Endothelial cell of umbilical vein (primary cell): Measurements from ENCODE around the gene ALKBH5. TPM values are rescaled to one million over a fixed set of nuclear protein-coding genes. Genes with fewer than 3 reads are reported as not detected.

Experiments used
- BruUV-seq: library from RNA; stranded (reverse); fragments of 400-500 nt; replicated peaks from 2 replicates; lab custom pipeline; 2021; lab: Mats Ljungman, UMichigan
- CTCF ChIA-PET: fragments of 300-600, 350-600 bp; sonication (Branson Sonifier 250); formaldehyde crosslinking; loops from one replicate; lab custom pipeline; 2021; ENCODE audit warnings: antibody characterized with exemption, inconsistent platforms; lab: Charles Lee
- POLR2A ChIA-PET: fragments of 300-600, 350-600 bp; sonication (Branson Sonifier 250); formaldehyde crosslinking; loops from one replicate; lab custom pipeline; 2021; ENCODE audit warnings: antibody characterized with exemption, inconsistent platforms; lab: Charles Lee
- DNase-seq: peaks from one replicate; pipeline ENCODE4 v3.0.0-alpha.2; 2011; ENCODE audit warnings: low read depth, low spot score
- FAIRE-seq: peaks from 2 replicates; lab custom pipeline; 2011; peaks lifted over from hg19 to GRCh38; lab: Jason Lieb, UNC
- H2AFZ ChIP-seq: 2 replicates; pipeline ENCODE4 v1.6.0; 2012; ENCODE audit warnings: low read depth, low read length, control low read depth, inconsistent platforms
- H3K27ac ChIP-seq: 2 replicates; pipeline ENCODE4 v1.5.1; 2011; ENCODE audit warnings: low read depth, mild to moderate bottlenecking, control low read depth, low read length, moderate library complexity; ENCODE audit not compliant: insufficient read depth
- H3K27me3 ChIP-seq, 2 experiments: 2 replicates each; pipeline versions ENCODE4 v1.6.0 to v1.6.1; 2011; ENCODE audit warnings: low read length in 2 of 2, mixed read lengths in 1 of 2; ENCODE audit not compliant: control insufficient read depth in 2 of 2, insufficient read depth in 2 of 2
- H3K36me3 ChIP-seq, 2 experiments: 2 replicates in 1 of 2; 3 replicates in 1 of 2; pipeline ENCODE4 v1.5.1; 2011; ENCODE audit warnings: low read length in 2 of 2, mild to moderate bottlenecking in 1 of 2, moderate library complexity in 1 of 2; ENCODE audit not compliant: control insufficient read depth in 2 of 2, insufficient read depth in 2 of 2; ENCODE audit errors: extremely low read depth in 1 of 2
- H3K4me1 ChIP-seq: 3 replicates; pipeline ENCODE4 v1.5.1; 2011; ENCODE audit warnings: mild to moderate bottlenecking, low read length; ENCODE audit not compliant: control insufficient read depth, insufficient read depth; ENCODE audit errors: extremely low read depth
- H3K4me2 ChIP-seq: 2 replicates; pipeline ENCODE4 v1.6.1; 2011; ENCODE audit warnings: low read length, control low read depth, mixed read lengths; ENCODE audit not compliant: insufficient read depth
- H3K4me3 ChIP-seq, 3 experiments: fragments of 200-600 bp in 1 of 3; sonication (generic), shearing (Covaris generic) in 1 of 3; replicated peaks in 1 of 3; 2 replicates each; pipeline ENCODE4 v1.5.1; 2011 to 2016; ENCODE audit warnings: control low read depth in 3 of 3, low read length in 3 of 3, mild to moderate bottlenecking in 2 of 3, inconsistent platforms in 1 of 3, low read depth in 1 of 3, moderate library complexity in 1 of 3; ENCODE audit not compliant: insufficient read depth in 1 of 3
- H3K79me2 ChIP-seq: 2 replicates; pipeline ENCODE4 v1.6.0; 2012; ENCODE audit warnings: low read length, inconsistent platforms; ENCODE audit not compliant: control insufficient read depth, insufficient read depth
- H3K9ac ChIP-seq: replicated peaks from 2 replicates; pipeline ENCODE3; 2011; ENCODE audit warnings: low read length, control low read depth; ENCODE audit not compliant: insufficient read depth; ENCODE audit errors: extremely low read depth
- H3K9me1 ChIP-seq: replicated peaks from 3 replicates; pipeline ENCODE4 v1.6.0; 2011; ENCODE audit warnings: mild to moderate bottlenecking, low read length; ENCODE audit not compliant: control insufficient read depth, insufficient read depth; ENCODE audit errors: extremely low read depth
- H3K9me3 ChIP-seq: replicated peaks from 2 replicates; pipeline ENCODE4 v1.5.1; 2012; ENCODE audit warnings: low read length, inconsistent platforms; ENCODE audit not compliant: control insufficient read depth, insufficient read depth
- H4K20me1 ChIP-seq: replicated peaks from 2 replicates; pipeline ENCODE3; 2011; ENCODE audit warnings: mild to moderate bottlenecking, low read length; ENCODE audit not compliant: control insufficient read depth, insufficient read depth; ENCODE audit errors: extremely low read depth
- EZH2 ChIP-seq: IDR thresholded peaks from 2 replicates; pipeline ENCODE4 v1.6.1; 2012; ENCODE audit warnings: borderline replicate concordance, low read depth, mild to moderate bottlenecking, moderate library complexity, low read length, inconsistent platforms; ENCODE audit not compliant: severe bottlenecking
- FOS ChIP-seq: IDR thresholded peaks from 2 replicates; pipeline ENCODE4 v1.6.1; 2011; ENCODE audit warnings: mild to moderate bottlenecking, low read length, moderate library complexity, borderline replicate concordance; ENCODE audit not compliant: insufficient read depth
- GATA2 ChIP-seq: IDR thresholded peaks from 2 replicates; pipeline ENCODE4 v1.7.0; 2011; ENCODE audit warnings: low read depth, mild to moderate bottlenecking, moderate library complexity, mixed read lengths, low read length; ENCODE audit not compliant: insufficient read length, insufficient read depth
- JUN ChIP-seq: IDR thresholded peaks from 2 replicates; pipeline ENCODE4 v1.6.1; 2011; ENCODE audit warnings: borderline replicate concordance, low read depth; ENCODE audit not compliant: insufficient read length, insufficient read depth
- MAX ChIP-seq: IDR thresholded peaks from 2 replicates; pipeline ENCODE4 v1.6.1; 2011; ENCODE audit not compliant: insufficient read depth, insufficient read length
- MYC ChIP-seq: IDR thresholded peaks from one replicate; pipeline ENCODE4 v1.6.1; 2011; ENCODE audit warnings: mild to moderate bottlenecking, low read depth, low read length
- POLR2A ChIP-seq: IDR thresholded peaks from 2 replicates; pipeline ENCODE4 v1.6.1; 2012; ENCODE audit warnings: low read depth, mild to moderate bottlenecking, control low read depth, low read length
- POLR2AphosphoS5 ChIP-seq: IDR thresholded peaks from 2 replicates; pipeline ENCODE4 v1.6.1; 2012; ENCODE audit warnings: low read depth, mild to moderate bottlenecking, control low read depth, low read length, moderate library complexity; ENCODE audit not compliant: insufficient read depth
- dilution Hi-C: fragments of 300-500 bp; cut with MboI; formaldehyde crosslinking; loops from one replicate; pipeline ENCODE4 v1.15.0; 2019; ENCODE audit warnings: low sequenced_read_pairs; ENCODE audit not compliant: extremely low pct_ligation_motif_present
- intact Hi-C: fragments of 100-400 bp; cut with micrococcal nuclease; formaldehyde crosslinking; loops from one replicate; pipeline ENCODE4 v1.10.0; 2022
- polyA plus RNA-seq, 4 experiments: library from polyadenylated mRNA; depleted of rRNA in 3 of 4; stranded (reverse) in 3 of 4; unstranded in 1 of 4; fragments of >200 nt; gene quantifications; 2 replicates each; pipeline versions ENCODE4 v1.2.1 to v1.2.3, GENCODE V29; 2011 to 2012; ENCODE audit warnings: missing spikeins in 1 of 4
- total RNA-seq: library from RNA; stranded (reverse); gene quantifications from 2 replicates; pipeline ENCODE4 v1.2.3, GENCODE V29; 2021
- TF ChIP-seq, protein P1 (sequence below), 2 donors: IDR thresholded peaks; 1 replicate in 1 of 2; 2 replicates in 1 of 2; pipeline ENCODE4 v1.5.1; 2011; ENCODE audit warnings: low read length in 2 of 2, mild to moderate bottlenecking in 2 of 2, moderate library complexity in 2 of 2, control low read depth in 1 of 2, inconsistent platforms in 1 of 2, low read depth in 1 of 2; ENCODE audit not compliant: insufficient read depth in 1 of 2; ENCODE audit errors: extremely low read depth in 1 of 2

ALKBH5 gene
- total and polyA plus RNA-seq, 2 donors (not counting 3 experiments of a cell fraction or from before 2014, with no cell fraction given): 55.3 to 71.0 TPM

DNA sequence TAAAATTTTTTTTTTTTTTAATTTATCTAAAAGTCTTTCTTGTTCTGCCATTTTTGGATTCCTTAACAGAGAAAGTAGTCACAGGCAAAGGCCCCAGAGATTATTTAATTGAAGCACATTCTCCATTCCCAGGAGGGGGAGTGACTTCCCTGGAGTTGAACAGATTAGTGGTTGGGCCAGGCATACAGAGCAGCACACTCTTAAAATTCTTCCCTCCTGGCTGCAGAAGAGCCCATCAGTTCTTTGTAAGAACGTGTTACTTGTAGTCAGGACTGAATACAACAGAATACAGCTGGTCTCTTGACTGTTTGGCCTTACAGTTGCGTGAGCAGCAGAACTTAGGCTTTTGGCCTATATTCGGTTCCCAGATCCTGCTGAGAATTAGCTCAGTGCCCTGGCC is 1.8 kb downstream of the ALKBH5 start:
- DNase-seq (peak; percentile 33), FAIRE-seq (no peak)
- H3K9me1 ChIP-seq: no peaks in the 10 kb centered on the region
- H2AFZ ChIP-seq: no peak overlapping the region
- no peaks in the 10 kb centered on the region for H4K20me1 ChIP-seq
- TSS peak; percentile 12 for BruUV-seq
- peaks cover 64% of the 10 kb centered on the region for H3K79me2 ChIP-seq
- peak overlapping the region; percentile 86 for H3K9ac ChIP-seq
- dilution Hi-C loops: no loop called here
- H3K4me1 ChIP-seq: peaks cover 55% of the 10 kb centered on the region
- no peaks in the 10 kb centered on the region for H3K36me3 ChIP-seq
- peak overlapping the region; percentile 25 for H3K27ac ChIP-seq
- no peaks in the 10 kb centered on the region for H3K27me3 ChIP-seq
- intact Hi-C loops: no loop called here
- peak overlapping the region; percentile 93 for H3K4me2 ChIP-seq
- H3K4me3 ChIP-seq: peak overlapping the region; percentile 79 to 94 (median 80)
- ChIA-PET POLR2A (interaction anchor here (0.6 kb wide), 1 partner anchor 15 kb away, joined by 4 read pairs; no protein-coding TSS in a partner anchor), CTCF (interaction anchor here (1.3 to 1.8 kb wide), 2 partner anchors 15 to 44 kb away, joined by 4 to 8 read pairs; no protein-coding TSS in a partner anchor)
- H3K9me3 ChIP-seq: no peaks in the 10 kb centered on the region
- TF ChIP-seq, protein P1, sequence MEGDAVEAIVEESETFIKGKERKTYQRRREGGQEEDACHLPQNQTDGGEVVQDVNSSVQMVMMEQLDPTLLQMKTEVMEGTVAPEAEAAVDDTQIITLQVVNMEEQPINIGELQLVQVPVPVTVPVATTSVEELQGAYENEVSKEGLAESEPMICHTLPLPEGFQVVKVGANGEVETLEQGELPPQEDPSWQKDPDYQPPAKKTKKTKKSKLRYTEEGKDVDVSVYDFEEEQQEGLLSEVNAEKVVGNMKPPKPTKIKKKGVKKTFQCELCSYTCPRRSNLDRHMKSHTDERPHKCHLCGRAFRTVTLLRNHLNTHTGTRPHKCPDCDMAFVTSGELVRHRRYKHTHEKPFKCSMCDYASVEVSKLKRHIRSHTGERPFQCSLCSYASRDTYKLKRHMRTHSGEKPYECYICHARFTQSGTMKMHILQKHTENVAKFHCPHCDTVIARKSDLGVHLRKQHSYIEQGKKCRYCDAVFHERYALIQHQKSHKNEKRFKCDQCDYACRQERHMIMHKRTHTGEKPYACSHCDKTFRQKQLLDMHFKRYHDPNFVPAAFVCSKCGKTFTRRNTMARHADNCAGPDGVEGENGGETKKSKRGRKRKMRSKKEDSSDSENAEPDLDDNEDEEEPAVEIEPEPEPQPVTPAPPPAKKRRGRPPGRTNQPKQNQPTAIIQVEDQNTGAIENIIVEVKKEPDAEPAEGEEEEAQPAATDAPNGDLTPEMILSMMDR (IDR thresholded peaks at IDR 0.05; ENCODE audit: extremely low read depth in 1 of 2, insufficient read depth in 1 of 2, low read depth in 1 of 2, low read length in 2 of 2): no peak
- TF ChIP-seq JUN: no peak

- no peak for TF ChIP-seq POLR2AphosphoS5
- no peak for TF ChIP-seq EZH2
- no peak for TF ChIP-seq GATA2
- no peak for TF ChIP-seq FOS
- no peak for TF ChIP-seq POLR2A
- TF ChIP-seq MAX: no peak
- no peak for TF ChIP-seq MYC
- TF ChIP-seq JUN: no peak
- TF ChIP-seq, protein P1 (IDR thresholded peaks at IDR 0.05; ENCODE audit: extremely low read depth in 1 of 2, insufficient read depth in 1 of 2, low read depth in 1 of 2, low read length in 2 of 2): no peak
- H4K20me1 ChIP-seq: no peaks in the 10 kb centered on the region
These were observed 2.4 kb downstream of the ALKBH5 start for GRCh38 chr17:18185832-18186626.

More at GRCh38 chr17:18185832-18186626, 2.4 kb downstream of the ALKBH5 start:
- DNase-seq (peak; percentile 37), FAIRE-seq (peak; percentile 79)
- H2AFZ ChIP-seq: no peak overlapping the region
- BruUV-seq: no TSS peak
- peak overlapping the region; percentile 93 for H3K4me2 ChIP-seq
- H3K79me2 ChIP-seq: peaks cover 70% of the 10 kb centered on the region
- H3K27ac ChIP-seq: peak overlapping the region; percentile 25
- H3K9me1 ChIP-seq: no peaks in the 10 kb centered on the region
- H3K4me1 ChIP-seq: peaks cover 62% of the 10 kb centered on the region
- no peaks in the 10 kb centered on the region for H3K9me3 ChIP-seq
- H3K36me3 ChIP-seq: no peaks in the 10 kb centered on the region
- ChIA-PET POLR2A (interaction anchor here (0.6 kb wide), 1 partner anchor 14 kb away, joined by 4 read pairs; no protein-coding TSS in a partner anchor), CTCF (interaction anchor here (0.8 to 1.8 kb wide), 3 partner anchors 16 to 46 kb away, joined by 3 to 8 read pairs (median 4); no protein-coding TSS in a partner anchor)
- peak overlapping the region; percentile 79 to 94 (median 80) for H3K4me3 ChIP-seq
- dilution Hi-C loops (no loop called here), intact Hi-C loops (no loop called here)
- H3K9ac ChIP-seq: peak overlapping the region; percentile 25
- no peaks in the 10 kb centered on the region for H3K27me3 ChIP-seq
